ENCODE results near the gene DNAJC27.
A peak's percentile ranks its signal among the peaks of the same experiment; 100 is the strongest.

The DNAJC27 gene

GRCh38 chr2:24957221-24957620 is 14.5 kb downstream of the DNAJC27 start:
- Histone ChIP-seq H3K27ac (no peak overlapping the region), H3K9ac (no peak overlapping the region), H3K4me1 (peaks cover 0 to 9% (median 0%) of the 10 kb centered on the region in 10 experiments; a peak in 6 of 20 replicates), H3K4me2 (no peak overlapping the region; a peak in 1 of 22 replicates), H3K27me3 (no peaks in the 10 kb centered on the region), H3K9me3 (replicated peaks in 1 of 11) (peaks cover 17 to 24% (median 20%) of the 10 kb centered on the region in 11 experiments), H3K4me3 (no peak overlapping the region), H3K36me3 (peaks cover 65 to 100% (median 90%) of the 10 kb centered on the region in 11 experiments), H4K20me1 (no peaks in the 10 kb centered on the region)
- TF ChIP-seq Cebpa-rat (IDR thresholded peaks at IDR 0.05), result no peak

- no peak overlapping the region for H3K4me2 ChIP-seq
- H3K4me3 ChIP-seq, result no peak overlapping the region
- no peak for TF ChIP-seq Cebpa-rat (IDR thresholded peaks at IDR 0.05)
- no peak overlapping the region for H3K27ac ChIP-seq
- no peak overlapping the region for H3K9ac ChIP-seq
- H4K20me1 ChIP-seq, result no peaks in the 10 kb centered on the region
- peaks cover 66 to 100% (median 90%) of the 10 kb centered on the region in 11 experiments for H3K36me3 ChIP-seq
- peaks cover 17 to 24% (median 20%) of the 10 kb centered on the region in 11 experiments for H3K9me3 ChIP-seq (replicated peaks in 1 of 11)
- H3K27me3 ChIP-seq, result no peaks in the 10 kb centered on the region
- peaks cover 0 to 9% (median 0%) of the 10 kb centered on the region in 10 experiments; a peak in 6 of 20 replicates for H3K4me1 ChIP-seq
Observed at GRCh38 chr2:24955921-24956320, 15.8 kb downstream of the DNAJC27 start.

GRCh38 chr2:24955232-24955631 is 16.5 kb downstream of the DNAJC27 start:
- H3K9me3 ChIP-seq (replicated peaks in 1 of 11), result peaks cover 17 to 24% (median 20%) of the 10 kb centered on the region in 11 experiments
- H3K4me2 ChIP-seq, result no peak overlapping the region
- H4K20me1 ChIP-seq, result no peaks in the 10 kb centered on the region
- no peak for TF ChIP-seq Cebpa-rat (IDR thresholded peaks at IDR 0.05)
- H3K4me3 ChIP-seq, result no peak overlapping the region
- H3K9ac ChIP-seq, result no peak overlapping the region
- peaks cover 0 to 9% (median 0%) of the 10 kb centered on the region in 10 experiments; a peak in 6 of 20 replicates for H3K4me1 ChIP-seq
- no peaks in the 10 kb centered on the region for H3K27me3 ChIP-seq
- H3K27ac ChIP-seq, result no peak overlapping the region
- H3K36me3 ChIP-seq, result peaks cover 71 to 100% (median 92%) of the 10 kb centered on the region in 11 experiments

- Histone ChIP-seq H4K20me1 (no peaks in the 10 kb centered on the region), H3K9ac (no peak overlapping the region), H3K27ac (no peak overlapping the region), H3K36me3 (peaks cover 50 to 98% (median 76%) of the 10 kb centered on the region in 11 experiments), H3K4me1 (peaks cover 0 to 6% (median 0%) of the 10 kb centered on the region in 10 experiments; a peak in 2 of 20 replicates), H3K9me3 (replicated peaks in 1 of 11) (peaks cover 5 to 11% (median 7%) of the 10 kb centered on the region in 11 experiments; a peak in 21 of 22 replicates), H3K4me2 (no peak overlapping the region), H3K27me3 (no peaks in the 10 kb centered on the region), H3K4me3 (no peak overlapping the region)
- no peak for TF ChIP-seq Cebpa-rat (IDR thresholded peaks at IDR 0.05)
Observed at GRCh38 chr2:24950102-24950501, 21.7 kb downstream of the DNAJC27 start.

GRCh38 chr2:24948506-24948905 is 23.2 kb downstream of the DNAJC27 start:
- Histone ChIP-seq H3K36me3 (peaks cover 34 to 86% (median 61%) of the 10 kb centered on the region in 11 experiments), H3K27ac (no peak overlapping the region), H3K9ac (no peak overlapping the region), H3K4me2 (no peak overlapping the region), H4K20me1 (no peaks in the 10 kb centered on the region), H3K27me3 (no peaks in the 10 kb centered on the region), H3K4me3 (no peak overlapping the region), H3K4me1 (peaks cover 0 to 6% (median 0%) of the 10 kb centered on the region in 10 experiments; a peak in 2 of 20 replicates), H3K9me3 (replicated peaks in 1 of 11) (no peaks in the 10 kb centered on the region)
- no peak for TF ChIP-seq Cebpa-rat (IDR thresholded peaks at IDR 0.05)

- no peaks in the 10 kb centered on the region for H3K27me3 ChIP-seq
- H3K4me3 ChIP-seq, result no peak overlapping the region
- H3K27ac ChIP-seq, result no peak overlapping the region
- H3K4me1 ChIP-seq, result peaks cover 0 to 6% (median 0%) of the 10 kb centered on the region in 10 experiments; a peak in 2 of 20 replicates
- no peak overlapping the region for H3K4me2 ChIP-seq
- peaks cover 34 to 77% (median 60%) of the 10 kb centered on the region in 11 experiments for H3K36me3 ChIP-seq
- TF ChIP-seq Cebpa-rat (IDR thresholded peaks at IDR 0.05), result no peak
- H3K9ac ChIP-seq, result no peak overlapping the region
- no peaks in the 10 kb centered on the region; a peak in 1 of 22 replicates for H4K20me1 ChIP-seq
- no peaks in the 10 kb centered on the region for H3K9me3 ChIP-seq (replicated peaks in 1 of 11)
Observed at GRCh38 chr2:24947561-24948157, 24.1 kb downstream of the DNAJC27 start.

- Histone ChIP-seq H3K9ac (no peak overlapping the region; a peak in 1 of 22 replicates), H3K4me2 (peak overlapping the region in 1 of 11 experiments; percentile 15; a peak in 1 of 22 replicates), H4K20me1 (no peaks in the 10 kb centered on the region; a peak in 1 of 22 replicates), H3K27me3 (no peaks in the 10 kb centered on the region), H3K4me3 (no peak overlapping the region), H3K4me1 (peaks cover 0 to 6% (median 0%) of the 10 kb centered on the region in 10 experiments; a peak in 2 of 20 replicates), H3K27ac (no peak overlapping the region), H3K36me3 (peaks cover 20 to 60% (median 46%) of the 10 kb centered on the region in 11 experiments), H3K9me3 (replicated peaks in 1 of 11) (no peaks in the 10 kb centered on the region)
- TF ChIP-seq Cebpa-rat (IDR thresholded peaks at IDR 0.05), result no peak
Observed at GRCh38 chr2:24945907-24946306, 25.8 kb downstream of the DNAJC27 start.

GRCh38 chr2:24943427-24944053 is 28.2 kb downstream of the DNAJC27 start:
- H3K9me3 ChIP-seq (replicated peaks in 1 of 11), result no peaks in the 10 kb centered on the region
- peaks cover 0 to 6% (median 0%) of the 10 kb centered on the region in 10 experiments; a peak in 2 of 20 replicates for H3K4me1 ChIP-seq
- H3K36me3 ChIP-seq, result peaks cover 17 to 37% (median 31%) of the 10 kb centered on the region in 11 experiments
- no peak overlapping the region for H3K4me3 ChIP-seq
- H3K9ac ChIP-seq, result no peak overlapping the region
- no peak overlapping the region for H3K27ac ChIP-seq
- H4K20me1 ChIP-seq, result no peaks in the 10 kb centered on the region; a peak in 1 of 22 replicates
- TF ChIP-seq Cebpa-rat (IDR thresholded peaks at IDR 0.05), result no peak
- no peaks in the 10 kb centered on the region for H3K27me3 ChIP-seq
- H3K4me2 ChIP-seq, result no peak overlapping the region

- Histone ChIP-seq H3K4me3 (no peak overlapping the region), H3K9me3 (replicated peaks in 1 of 11) (no peaks in the 10 kb centered on the region), H3K27me3 (no peaks in the 10 kb centered on the region), H3K27ac (no peak overlapping the region), H3K9ac (no peak overlapping the region), H3K4me1 (no peaks in the 10 kb centered on the region), H3K4me2 (no peak overlapping the region), H3K36me3 (no peaks in the 10 kb centered on the region; a peak in 1 of 22 replicates), H4K20me1 (no peaks in the 10 kb centered on the region; a peak in 1 of 22 replicates)
- no peak for TF ChIP-seq Cebpa-rat (IDR thresholded peaks at IDR 0.05)
Observed at GRCh38 chr2:24939353-24939752, 32.4 kb downstream of the DNAJC27 start.

Data from BLaER1 treated with 17β-estradiol and CSF1 and Interleukin-3, amounts not matched to agents 10 nM and 100 nM (cell line).